ENCODE measurements around the gene WHRN. TPM values are rescaled to one million over a fixed set of nuclear protein-coding genes. Genes with fewer than 3 reads are reported as not detected.

WHRN gene
- total RNA-seq, 1 experiment from 2014 or later = 1.4 TPM

DNA sequence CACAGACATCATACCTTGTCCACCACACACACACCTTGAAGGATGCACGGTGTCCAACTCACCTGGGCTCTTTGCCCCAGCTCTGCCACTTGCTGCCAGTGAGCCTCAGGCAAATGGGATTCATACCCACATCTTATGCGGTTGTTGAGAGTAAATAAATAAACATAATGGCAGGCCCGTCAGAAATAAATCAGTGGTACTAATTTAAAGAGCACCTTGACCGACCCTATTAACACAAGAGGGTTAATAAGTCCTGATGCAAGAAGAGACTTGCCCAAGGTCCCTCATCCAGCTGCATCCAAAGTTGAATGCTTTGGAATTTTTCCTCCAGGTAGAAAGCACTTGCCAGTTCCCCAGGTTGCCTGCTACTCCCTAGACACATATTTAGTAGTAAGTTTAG, 105.9 kb downstream of the WHRN start:
- H3K4me1 Mint-ChIP-seq (ENCODE audit: low read depth, unreplicated experiment) = peaks cover 12% of the 10 kb centered on the region
- H3K4me3 ChIP-seq (ENCODE audit: low read depth, low read length) = no peak overlapping the region
- no peak for DNase-seq
- BruUV-seq (replicated peaks) = no TSS peak
- CTCF ChIA-PET = interaction anchor here (0.6 kb wide), 1 partner anchor 38 kb away, joined by 3 read pairs; no protein-coding TSS in a partner anchor
- peaks cover 25% of the 10 kb centered on the region for H3K36me3 Mint-ChIP-seq (ENCODE audit: insufficient read depth, unreplicated experiment)
- peaks cover 15% of the 10 kb centered on the region for H3K4me1 ChIP-seq
- POLR2A ChIA-PET = interaction anchor here (0.5 kb wide), 1 partner anchor 944 kb away, joined by 3 read pairs; no protein-coding TSS in a partner anchor
- no peak overlapping the region for H3K27ac Mint-ChIP-seq (ENCODE audit: unreplicated experiment)
- TF ChIP-seq, protein P1, sequence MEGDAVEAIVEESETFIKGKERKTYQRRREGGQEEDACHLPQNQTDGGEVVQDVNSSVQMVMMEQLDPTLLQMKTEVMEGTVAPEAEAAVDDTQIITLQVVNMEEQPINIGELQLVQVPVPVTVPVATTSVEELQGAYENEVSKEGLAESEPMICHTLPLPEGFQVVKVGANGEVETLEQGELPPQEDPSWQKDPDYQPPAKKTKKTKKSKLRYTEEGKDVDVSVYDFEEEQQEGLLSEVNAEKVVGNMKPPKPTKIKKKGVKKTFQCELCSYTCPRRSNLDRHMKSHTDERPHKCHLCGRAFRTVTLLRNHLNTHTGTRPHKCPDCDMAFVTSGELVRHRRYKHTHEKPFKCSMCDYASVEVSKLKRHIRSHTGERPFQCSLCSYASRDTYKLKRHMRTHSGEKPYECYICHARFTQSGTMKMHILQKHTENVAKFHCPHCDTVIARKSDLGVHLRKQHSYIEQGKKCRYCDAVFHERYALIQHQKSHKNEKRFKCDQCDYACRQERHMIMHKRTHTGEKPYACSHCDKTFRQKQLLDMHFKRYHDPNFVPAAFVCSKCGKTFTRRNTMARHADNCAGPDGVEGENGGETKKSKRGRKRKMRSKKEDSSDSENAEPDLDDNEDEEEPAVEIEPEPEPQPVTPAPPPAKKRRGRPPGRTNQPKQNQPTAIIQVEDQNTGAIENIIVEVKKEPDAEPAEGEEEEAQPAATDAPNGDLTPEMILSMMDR (IDR thresholded peaks at IDR 0.05; ENCODE audit: insufficient read depth in 1 of 2, low read depth in 1 of 2, low read length in 1 of 2, severe bottlenecking in 1 of 2, unreplicated experiment in 1 of 2) = no peak
- no peaks in the 10 kb centered on the region for H3K36me3 ChIP-seq (ENCODE audit: control insufficient read depth, insufficient read depth, low read length)
- H3K27me3 Mint-ChIP-seq (ENCODE audit: insufficient read depth, unreplicated experiment) = no peaks in the 10 kb centered on the region
- intact Hi-C loops (cut with micrococcal nuclease; ENCODE audit: unreplicated experiment) = loop anchor here (5.0 kb wide), 1 partner anchor 188 kb away; the partner anchor contains the start of gene ATP6V1G1
- no peaks in the 10 kb centered on the region for H3K9me3 ChIP-seq
- H3K4me3 Mint-ChIP-seq (ENCODE audit: unreplicated experiment) = no peak overlapping the region
- H3K9me3 Mint-ChIP-seq (ENCODE audit: unreplicated experiment) = no peaks in the 10 kb centered on the region
- H3K27me3 ChIP-seq (replicated peaks; ENCODE audit: control insufficient read depth, insufficient read depth, low read length) = no peaks in the 10 kb centered on the region

DNA sequence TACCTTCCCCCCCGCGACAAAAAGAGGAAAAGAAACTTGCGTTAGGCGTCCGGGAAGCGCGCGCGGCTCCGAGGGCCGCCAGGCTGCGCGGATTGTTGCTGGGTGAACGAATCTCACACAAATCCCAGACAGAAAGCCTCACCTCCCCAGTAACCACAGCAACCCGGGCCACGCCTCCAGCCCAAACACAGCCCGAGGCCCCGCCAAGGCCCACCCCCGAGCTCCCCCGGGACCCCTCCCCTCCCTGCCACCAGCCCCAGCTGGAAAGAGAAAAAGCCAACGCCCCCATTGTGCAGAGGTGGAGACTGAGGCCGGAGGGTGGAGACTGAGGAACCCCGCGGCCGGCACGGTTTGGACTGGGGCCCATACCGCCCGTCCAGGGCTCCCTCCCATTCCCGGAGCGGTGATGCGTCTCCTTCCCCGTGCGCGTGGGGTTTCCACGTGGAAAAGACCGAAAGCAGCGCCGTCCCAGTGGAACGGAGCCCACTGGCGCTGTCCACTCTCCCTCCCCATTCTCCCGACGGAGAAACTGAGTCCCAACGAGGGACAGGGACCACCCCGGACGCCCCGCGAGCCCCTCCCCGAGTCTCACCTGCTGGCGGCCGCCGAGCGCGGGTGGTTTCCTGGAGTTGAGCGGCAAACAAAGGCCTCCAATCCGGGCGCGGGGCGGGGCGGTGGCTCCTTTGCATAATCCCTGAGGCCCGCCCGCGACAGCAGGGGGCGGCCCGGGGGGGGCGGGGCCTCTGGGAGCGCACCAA, 107.2 kb downstream of the WHRN start:
- Histone ChIP-seq H3K4me1 (peaks cover 15% of the 10 kb centered on the region), H3K27me3 (replicated peaks; ENCODE audit: control insufficient read depth, insufficient read depth, low read length) (no peaks in the 10 kb centered on the region), H3K4me3 (ENCODE audit: low read depth, low read length) (peak overlapping the region; percentile 89), H3K9me3 (no peaks in the 10 kb centered on the region), H3K36me3 (ENCODE audit: control insufficient read depth, insufficient read depth, low read length) (no peaks in the 10 kb centered on the region)
- TF ChIP-seq, protein P1 (IDR thresholded peaks at IDR 0.05; ENCODE audit: insufficient read depth in 1 of 2, low read depth in 1 of 2, low read length in 1 of 2, severe bottlenecking in 1 of 2, unreplicated experiment in 1 of 2) = no peak
- H3K9me3 Mint-ChIP-seq (ENCODE audit: unreplicated experiment) = no peaks in the 10 kb centered on the region
- peaks cover 12% of the 10 kb centered on the region for H3K4me1 Mint-ChIP-seq (ENCODE audit: low read depth, unreplicated experiment)
- ChIA-PET POLR2A (interaction anchor here (1.0 to 2.3 kb wide), 2 partner anchors 160 to 189 kb away, joined by 3 to 7 read pairs; partner anchors contain the start of gene ATP6V1G1), CTCF (no interaction called here)
- no TSS peak for BruUV-seq (replicated peaks)
- H3K36me3 Mint-ChIP-seq (ENCODE audit: insufficient read depth, unreplicated experiment) = peaks cover 25% of the 10 kb centered on the region
- H3K4me3 Mint-ChIP-seq (ENCODE audit: unreplicated experiment) = peak overlapping the region; percentile 91
- intact Hi-C loops (cut with micrococcal nuclease; ENCODE audit: unreplicated experiment) = loop anchor here (2.0 to 5.0 kb wide), 2 partner anchors 49 to 189 kb away; partner anchors contain the start of gene ATP6V1G1
- DNase-seq = peak; percentile 96 to 98
- peak overlapping the region; percentile 99 for H3K27ac Mint-ChIP-seq (ENCODE audit: unreplicated experiment)
- no peaks in the 10 kb centered on the region for H3K27me3 Mint-ChIP-seq (ENCODE audit: insufficient read depth, unreplicated experiment)

- intact Hi-C loops (cut with micrococcal nuclease; ENCODE audit: unreplicated experiment) = loop anchor here (2.0 to 5.0 kb wide), 2 partner anchors 49 to 190 kb away; partner anchors contain the start of gene ATP6V1G1
- Mint-ChIP-seq H3K27me3 (ENCODE audit: insufficient read depth, unreplicated experiment) (no peaks in the 10 kb centered on the region), H3K9me3 (ENCODE audit: unreplicated experiment) (no peaks in the 10 kb centered on the region), H3K27ac (ENCODE audit: unreplicated experiment) (peak overlapping the region; percentile 99), H3K4me1 (ENCODE audit: low read depth, unreplicated experiment) (peaks cover 18% of the 10 kb centered on the region), H3K4me3 (ENCODE audit: unreplicated experiment) (peak overlapping the region; percentile 91), H3K36me3 (ENCODE audit: insufficient read depth, unreplicated experiment) (peaks cover 25% of the 10 kb centered on the region)
- TF ChIP-seq, protein P1 (IDR thresholded peaks at IDR 0.05; ENCODE audit: insufficient read depth in 1 of 2, low read depth in 1 of 2, low read length in 1 of 2, severe bottlenecking in 1 of 2, unreplicated experiment in 1 of 2) = no peak
- DNase-seq = no peak
- ChIA-PET CTCF (no interaction called here), POLR2A (interaction anchor here (1.0 to 2.3 kb wide), 2 partner anchors 161 to 190 kb away, joined by 3 to 7 read pairs; partner anchors contain the start of gene ATP6V1G1)
- H3K9me3 ChIP-seq = no peaks in the 10 kb centered on the region
- no peaks in the 10 kb centered on the region for H3K27me3 ChIP-seq (replicated peaks; ENCODE audit: control insufficient read depth, insufficient read depth, low read length)
- peaks cover 22% of the 10 kb centered on the region for H3K4me1 ChIP-seq
- TSS peak; percentile 97 for BruUV-seq (replicated peaks)
- peak overlapping the region; percentile 89 for H3K4me3 ChIP-seq (ENCODE audit: low read depth, low read length)
- no peaks in the 10 kb centered on the region for H3K36me3 ChIP-seq (ENCODE audit: control insufficient read depth, insufficient read depth, low read length)
Measured at GRCh38 chr9:114397219-114397847, 107.9 kb downstream of the WHRN start.
